Cerebellar cortex (tissue), 1 donor: ENCODE results near the gene AFF1.

Source experiments
- DNase-seq: peaks from one replicate; pipeline ENCODE4 v3.0.0-alpha.2; 2015; ENCODE audit warnings: low spot score

The AFF1 gene, protein sequence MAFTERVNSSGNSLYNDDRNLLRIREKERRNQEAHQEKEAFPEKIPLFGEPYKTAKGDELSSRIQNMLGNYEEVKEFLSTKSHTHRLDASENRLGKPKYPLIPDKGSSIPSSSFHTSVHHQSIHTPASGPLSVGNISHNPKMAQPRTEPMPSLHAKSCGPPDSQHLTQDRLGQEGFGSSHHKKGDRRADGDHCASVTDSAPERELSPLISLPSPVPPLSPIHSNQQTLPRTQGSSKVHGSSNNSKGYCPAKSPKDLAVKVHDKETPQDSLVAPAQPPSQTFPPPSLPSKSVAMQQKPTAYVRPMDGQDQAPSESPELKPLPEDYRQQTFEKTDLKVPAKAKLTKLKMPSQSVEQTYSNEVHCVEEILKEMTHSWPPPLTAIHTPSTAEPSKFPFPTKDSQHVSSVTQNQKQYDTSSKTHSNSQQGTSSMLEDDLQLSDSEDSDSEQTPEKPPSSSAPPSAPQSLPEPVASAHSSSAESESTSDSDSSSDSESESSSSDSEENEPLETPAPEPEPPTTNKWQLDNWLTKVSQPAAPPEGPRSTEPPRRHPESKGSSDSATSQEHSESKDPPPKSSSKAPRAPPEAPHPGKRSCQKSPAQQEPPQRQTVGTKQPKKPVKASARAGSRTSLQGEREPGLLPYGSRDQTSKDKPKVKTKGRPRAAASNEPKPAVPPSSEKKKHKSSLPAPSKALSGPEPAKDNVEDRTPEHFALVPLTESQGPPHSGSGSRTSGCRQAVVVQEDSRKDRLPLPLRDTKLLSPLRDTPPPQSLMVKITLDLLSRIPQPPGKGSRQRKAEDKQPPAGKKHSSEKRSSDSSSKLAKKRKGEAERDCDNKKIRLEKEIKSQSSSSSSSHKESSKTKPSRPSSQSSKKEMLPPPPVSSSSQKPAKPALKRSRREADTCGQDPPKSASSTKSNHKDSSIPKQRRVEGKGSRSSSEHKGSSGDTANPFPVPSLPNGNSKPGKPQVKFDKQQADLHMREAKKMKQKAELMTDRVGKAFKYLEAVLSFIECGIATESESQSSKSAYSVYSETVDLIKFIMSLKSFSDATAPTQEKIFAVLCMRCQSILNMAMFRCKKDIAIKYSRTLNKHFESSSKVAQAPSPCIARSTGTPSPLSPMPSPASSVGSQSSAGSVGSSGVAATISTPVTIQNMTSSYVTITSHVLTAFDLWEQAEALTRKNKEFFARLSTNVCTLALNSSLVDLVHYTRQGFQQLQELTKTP

DNA sequence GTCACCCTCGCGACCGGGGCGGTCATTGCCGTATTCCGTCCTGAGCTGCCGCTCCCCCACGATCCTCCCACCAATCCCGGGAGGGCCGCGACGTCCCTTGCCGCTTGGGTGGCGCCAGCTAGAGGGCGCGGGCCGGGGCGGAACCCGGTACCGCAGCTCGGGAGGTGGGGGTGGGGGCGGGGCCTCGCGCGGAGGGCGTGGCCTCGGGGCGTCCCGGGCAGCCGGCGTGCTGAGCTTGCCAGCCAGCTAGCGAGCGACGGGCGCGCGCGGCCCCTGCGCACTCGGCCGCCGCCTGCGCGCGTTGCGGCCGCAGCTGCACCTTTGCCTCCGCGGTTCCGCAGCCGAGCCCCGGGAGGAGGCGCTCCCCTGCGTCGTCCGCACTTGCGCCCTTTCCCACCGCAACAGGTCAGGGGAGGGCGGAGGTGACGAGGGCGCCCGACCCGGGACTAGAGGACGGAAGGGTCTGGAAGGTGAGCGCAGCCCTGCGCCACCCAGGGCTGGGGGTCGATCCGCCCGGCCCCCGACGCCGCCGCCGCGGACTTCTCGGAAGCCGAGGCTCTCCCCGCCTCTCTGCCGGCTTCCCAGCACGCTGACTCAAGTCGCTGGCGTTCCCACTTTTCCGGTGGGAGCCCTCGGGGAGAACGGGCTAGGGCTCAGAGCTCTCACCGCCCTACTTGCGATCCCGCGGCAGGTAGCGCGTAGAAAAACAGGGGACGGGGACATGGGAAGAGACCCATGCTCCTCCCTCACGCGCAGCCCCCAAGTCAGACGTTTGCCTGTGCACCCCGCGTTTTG is at the start of gene AFF1:
Gene AFF1, plus strand, starts transcription at position 241 of the 795 bp plus-strand sequence. CDS start 13,523 bp downstream, outside the sequence.
- DNase-seq = peak; percentile 59

DNA sequence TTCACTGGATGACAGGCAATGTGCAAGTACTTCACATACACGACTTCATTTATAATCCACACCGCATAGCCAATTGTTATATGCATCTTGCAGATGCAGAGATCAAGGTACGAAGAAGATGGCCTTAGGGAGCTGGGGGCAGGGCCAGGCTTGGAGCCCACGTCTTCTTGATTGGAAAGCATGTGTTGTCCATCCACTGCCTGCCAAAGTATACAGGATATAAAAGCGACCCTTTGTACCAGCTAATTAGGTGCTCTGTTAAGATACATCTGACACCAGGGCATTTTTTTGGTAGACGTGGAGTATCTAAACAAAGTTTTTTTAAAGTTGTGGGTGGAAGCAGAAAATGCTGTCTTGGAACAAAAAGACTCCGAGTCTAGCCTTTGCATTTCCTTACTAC is 44.0 kb upstream of the AFF1 start:
- no peak for DNase-seq

- DNase-seq = peak; percentile 76
These were observed 42.8 kb upstream of the AFF1 start, which contains the start of gene C4orf36 for GRCh38 chr4:86891762-86892635. C4orf36 (minus strand) TSS chr4:86892422; CDS start chr4:86891520, 902 bp downstream.

DNA sequence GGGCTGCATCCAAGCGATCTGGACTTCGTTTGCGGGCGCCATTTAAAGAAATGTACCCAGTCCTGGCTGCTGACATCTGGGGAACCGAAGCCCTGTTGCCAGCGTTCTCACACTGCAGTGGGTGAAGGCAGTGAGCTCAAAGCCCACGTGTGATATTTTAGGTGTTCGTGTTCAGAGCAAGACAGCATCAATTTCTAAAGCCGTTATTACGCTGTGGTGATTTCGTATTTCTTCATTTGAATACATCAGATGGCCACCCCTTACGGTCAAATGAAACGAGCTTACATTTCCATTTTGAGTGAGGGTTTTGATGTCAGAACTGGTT is 42.2 kb upstream of the AFF1 start:
- DNase-seq = peak; percentile 34

DNA sequence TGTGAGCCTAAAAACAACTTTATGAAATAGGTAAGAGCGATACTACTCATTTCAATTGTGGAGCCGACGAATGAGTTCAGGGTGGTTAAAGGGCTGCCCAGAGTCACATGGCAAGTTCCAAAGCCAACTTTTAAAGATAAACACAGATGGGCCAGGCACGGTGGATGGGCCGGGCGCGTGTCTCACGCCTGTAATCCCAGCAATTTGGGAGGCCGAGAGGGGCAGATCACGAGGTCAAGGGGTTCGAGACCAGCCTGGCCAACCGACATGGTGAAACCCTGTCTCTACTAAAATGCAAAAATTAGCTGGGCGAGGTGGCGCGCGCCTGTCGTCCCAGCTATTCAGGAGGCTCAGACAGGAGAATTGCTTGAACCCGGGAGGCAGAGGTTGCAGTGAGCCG is 41.7 kb upstream of the AFF1 start:
- no peak for DNase-seq

DNA sequence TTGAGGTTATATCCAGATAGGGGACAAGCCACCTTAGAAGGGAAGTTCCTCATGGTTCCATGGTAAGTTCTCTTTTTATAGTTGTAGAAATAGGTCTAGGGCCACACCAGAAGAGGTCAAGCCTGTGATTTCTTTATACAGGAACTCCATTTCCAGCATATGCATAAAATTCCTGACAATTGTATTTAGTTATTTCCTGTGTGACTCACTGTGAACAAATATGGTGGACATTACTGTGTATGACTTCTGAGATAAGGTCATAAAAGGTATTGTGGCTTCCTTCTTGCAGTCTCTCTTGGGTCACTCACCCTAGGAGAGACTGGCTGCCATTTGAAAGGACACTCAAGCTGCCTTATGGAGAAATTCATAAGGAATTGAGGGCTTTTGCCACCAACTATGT is 40.4 kb upstream of the AFF1 start:
- no peak for DNase-seq

- peak; percentile 85 for DNase-seq
These were observed 38.9 kb upstream of the AFF1 start for GRCh38 chr4:86895692-86896488.

DNA sequence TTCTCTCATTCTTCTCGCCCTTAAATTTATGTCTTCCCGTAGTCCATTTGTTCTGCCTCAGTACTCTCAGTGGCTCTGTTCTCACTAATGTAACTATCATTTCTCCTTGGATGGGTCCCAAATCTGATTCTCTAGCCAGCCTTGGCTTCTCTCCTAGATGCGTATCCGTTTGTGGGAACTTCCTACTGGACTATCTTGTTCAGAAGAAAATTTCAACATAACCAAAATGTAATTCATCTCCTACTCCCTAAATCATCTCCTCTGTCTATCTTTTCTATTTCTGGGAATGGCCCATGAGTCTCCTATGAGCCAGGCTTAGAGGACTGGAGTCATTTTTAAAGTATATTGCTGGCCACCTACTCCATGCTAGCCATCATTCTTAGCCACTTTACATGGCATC is 38.2 kb upstream of the AFF1 start:
- no peak for DNase-seq

DNA sequence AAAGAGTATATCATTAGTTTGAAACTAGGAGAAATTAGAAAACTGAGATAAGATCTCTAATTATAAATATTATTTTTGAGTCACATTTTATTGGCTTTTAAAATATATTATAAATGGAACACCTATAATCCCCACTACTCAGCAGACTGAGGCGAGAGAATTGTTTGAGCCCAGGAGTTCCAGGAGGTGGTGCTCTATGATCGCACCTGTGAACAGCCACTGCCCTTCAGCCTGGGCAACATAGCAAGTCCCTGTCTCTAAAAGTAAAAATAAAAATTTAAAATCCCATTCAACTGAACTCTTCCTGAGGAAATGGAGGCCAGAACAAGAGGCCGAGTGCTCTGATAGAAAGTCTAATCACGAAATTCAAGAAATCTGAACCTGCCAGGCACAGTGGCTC is 36.2 kb upstream of the AFF1 start:
- no peak for DNase-seq

DNA sequence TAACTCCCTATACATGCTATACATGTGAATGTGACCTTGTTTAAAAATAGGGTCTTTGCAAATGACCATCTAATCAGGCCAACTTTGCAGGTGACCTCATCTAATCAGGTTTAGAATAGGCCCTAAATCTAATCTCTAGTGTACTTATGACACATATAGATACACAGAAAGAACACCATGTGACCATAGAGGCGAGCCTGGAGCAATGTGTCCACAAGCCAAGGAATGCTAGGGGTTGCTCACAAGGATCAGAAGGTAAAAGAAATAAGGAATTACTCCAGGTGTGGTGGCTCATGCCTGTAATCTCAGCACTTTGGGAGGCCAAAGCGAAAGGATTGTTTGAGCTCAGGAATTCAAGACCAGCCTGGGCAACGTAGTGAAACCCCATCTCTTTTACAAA is 32.9 kb upstream of the AFF1 start:
- no peak for DNase-seq

GRCh38 chr4:86908251-86908657 is 26.6 kb upstream of the AFF1 start:
- no peak for DNase-seq

- DNase-seq = no peak
These were observed 25.1 kb upstream of the AFF1 start for GRCh38 chr4:86909546-86910295.

- DNase-seq = no peak
These were observed 24.4 kb upstream of the AFF1 start for GRCh38 chr4:86910369-86910768.

- no peak for DNase-seq
These were observed 23.8 kb upstream of the AFF1 start for GRCh38 chr4:86910820-86911684.

- no peak for DNase-seq
These were observed 18.4 kb upstream of the AFF1 start for GRCh38 chr4:86916392-86916791.

DNA sequence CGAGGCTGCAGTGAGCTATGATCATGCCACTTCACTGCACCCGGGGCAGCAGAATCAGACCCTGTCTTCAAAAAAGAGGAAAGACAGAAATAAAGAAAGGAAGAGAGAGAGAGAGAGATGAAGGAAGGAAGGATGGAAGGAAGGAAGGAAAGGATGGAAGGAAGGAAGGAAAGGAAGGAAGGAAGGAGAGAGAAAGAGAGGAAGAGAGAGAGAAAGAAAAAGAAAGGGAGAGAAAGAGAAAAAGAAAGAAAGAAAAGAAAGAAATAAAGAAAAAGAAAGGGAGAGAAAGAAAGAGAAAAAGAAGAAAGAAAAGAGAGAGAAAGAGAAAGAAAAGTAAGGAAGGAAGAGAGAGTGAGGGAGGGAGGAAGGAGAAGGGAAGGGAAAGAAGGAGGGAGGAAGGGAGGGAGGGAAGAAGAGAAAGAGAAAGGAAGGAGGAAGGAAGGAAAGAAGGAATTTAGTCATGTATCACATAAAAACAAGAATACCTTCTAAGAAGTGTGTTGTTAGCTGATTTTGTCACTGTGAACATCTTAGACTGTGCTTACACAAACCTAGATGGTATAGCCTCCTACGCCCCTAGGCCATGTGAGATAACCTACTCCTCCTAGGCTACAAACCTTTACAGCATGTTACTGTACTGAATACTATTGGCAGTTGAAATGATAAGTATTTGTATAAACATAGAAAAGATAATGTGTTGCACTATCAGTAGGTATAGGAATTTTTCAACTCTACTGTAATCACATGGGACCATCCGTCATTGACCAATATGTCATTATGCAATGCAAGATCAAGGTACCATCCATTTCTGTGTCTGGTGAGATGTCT is 17.4 kb upstream of the AFF1 start:
- DNase-seq = no peak

DNA sequence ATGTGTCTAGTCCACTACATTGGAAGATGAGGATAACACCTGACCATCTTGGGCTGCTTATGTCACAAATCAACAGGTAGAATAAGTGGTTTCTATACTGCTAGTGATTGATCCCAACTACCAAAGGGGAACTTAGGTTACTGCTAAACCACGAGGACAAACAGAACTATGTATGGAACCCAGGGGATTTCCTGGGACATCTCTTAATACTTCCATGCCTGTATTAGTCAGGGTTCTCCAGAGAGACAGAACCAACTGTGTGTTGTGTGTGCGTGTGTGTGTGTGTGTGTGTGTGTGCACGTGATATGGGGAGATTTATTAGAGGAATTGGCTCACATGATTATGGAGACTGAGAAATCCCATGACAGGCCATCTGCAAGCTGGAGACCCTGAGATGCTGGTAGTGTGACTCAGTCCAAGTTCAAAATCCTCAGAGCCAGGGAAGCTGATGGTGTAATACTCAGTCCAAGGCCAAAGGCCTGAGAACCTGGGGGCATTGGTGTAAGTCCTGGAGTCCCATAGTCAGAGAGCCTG is 16.2 kb upstream of the AFF1 start:
- DNase-seq = no peak
